MM.1S (cell line): ENCODE measurements around the gene TROAP.
A peak's percentile ranks its signal among the peaks of the same experiment; 100 is the strongest.

Experiments
- DNase-seq: peaks from one replicate; pipeline ENCODE4 v3.0.0-alpha.2; 2015
- H2AFZ ChIP-seq: fragments of 300-600 bp; sonication (generic); 2 replicates; pipeline ENCODE4 v1.6.0; 2016; ENCODE audit warnings: antibody characterized with exemption, low read length
- H3F3A ChIP-seq: fragments of 300-600 bp; sonication (generic); 2 replicates; pipeline ENCODE4 v1.6.1; 2016; ENCODE audit warnings: mild to moderate bottlenecking, antibody characterized with exemption, low read length, moderate library complexity, mixed read lengths; ENCODE audit not compliant: insufficient read depth
- H3K27ac ChIP-seq: fragments of 300-600 bp; sonication (generic); 2 replicates; pipeline ENCODE4 v1.5.1; 2016; ENCODE audit warnings: mild to moderate bottlenecking, low read length
- H3K27me3 ChIP-seq: fragments of 300-600 bp; sonication (generic); replicated peaks from 2 replicates; pipeline ENCODE4 v1.6.0; 2016; ENCODE audit warnings: low read length; ENCODE audit not compliant: insufficient read depth
- H3K36me3 ChIP-seq: fragments of 300-600 bp; sonication (generic); replicated peaks from 2 replicates; pipeline ENCODE4 v1.6.1; 2016; ENCODE audit warnings: mild to moderate bottlenecking, low read length, mixed read lengths; ENCODE audit not compliant: insufficient read depth
- H3K4me1 ChIP-seq: fragments of 300-600 bp; sonication (generic); 2 replicates; pipeline ENCODE4 v1.6.1; 2016; ENCODE audit warnings: low read length, mixed read lengths
- H3K4me2 ChIP-seq: fragments of 300-600 bp; sonication (generic); 2 replicates; pipeline ENCODE4 v1.6.0; 2016; ENCODE audit warnings: low read depth, low read length
- H3K4me3 ChIP-seq: fragments of 300-600 bp; sonication (generic); 2 replicates; pipeline ENCODE4 v1.5.1; 2016; ENCODE audit warnings: low read length, mixed read lengths
- H3K79me2 ChIP-seq: fragments of 300-600 bp; sonication (generic); 2 replicates; pipeline ENCODE4 v1.6.1; 2016; ENCODE audit warnings: mixed run types, low read length, mixed read lengths
- H3K9ac ChIP-seq: fragments of 300-600 bp; sonication (generic); 2 replicates; pipeline ENCODE4 v1.6.1; 2016; ENCODE audit warnings: low read length, mixed read lengths
- H3K9me2 ChIP-seq: fragments of 300-600 bp; sonication (generic); replicated peaks from 2 replicates; pipeline ENCODE4 v1.6.1; 2016; ENCODE audit warnings: mild to moderate bottlenecking, low read length, mixed read lengths; ENCODE audit not compliant: insufficient read depth
- H3K9me3 ChIP-seq: fragments of 300-600 bp; sonication (generic); replicated peaks from 2 replicates; pipeline ENCODE4 v1.6.1; 2016; ENCODE audit warnings: mild to moderate bottlenecking, low read length, mixed read lengths; ENCODE audit not compliant: insufficient read depth
- H4K20me1 ChIP-seq: fragments of 300-600 bp; sonication (generic); 2 replicates; pipeline ENCODE4 v1.6.1; 2016; ENCODE audit warnings: mild to moderate bottlenecking, low read length, moderate library complexity, mixed read lengths; ENCODE audit not compliant: insufficient read depth
- CTCF ChIP-seq: fragments of 300-600 bp; sonication (generic); IDR thresholded peaks from 2 replicates; pipeline ENCODE4 v1.5.1; 2016; ENCODE audit warnings: antibody characterized with exemption, low read length, mixed read lengths
- EZH2 ChIP-seq: fragments of 300-600 bp; sonication (generic); optimal IDR thresholded peaks from 2 replicates; pipeline ENCODE3; 2017; ENCODE audit warnings: low read depth, mild to moderate bottlenecking, antibody characterized with exemption, low read length, mixed read lengths
- EZH2phosphoT487 ChIP-seq: fragments of 300-600 bp; sonication (generic); IDR thresholded peaks from 2 replicates; pipeline ENCODE4 v1.6.1; 2018; ENCODE audit warnings: antibody characterized with exemption, low read length

TROAP gene

DNA sequence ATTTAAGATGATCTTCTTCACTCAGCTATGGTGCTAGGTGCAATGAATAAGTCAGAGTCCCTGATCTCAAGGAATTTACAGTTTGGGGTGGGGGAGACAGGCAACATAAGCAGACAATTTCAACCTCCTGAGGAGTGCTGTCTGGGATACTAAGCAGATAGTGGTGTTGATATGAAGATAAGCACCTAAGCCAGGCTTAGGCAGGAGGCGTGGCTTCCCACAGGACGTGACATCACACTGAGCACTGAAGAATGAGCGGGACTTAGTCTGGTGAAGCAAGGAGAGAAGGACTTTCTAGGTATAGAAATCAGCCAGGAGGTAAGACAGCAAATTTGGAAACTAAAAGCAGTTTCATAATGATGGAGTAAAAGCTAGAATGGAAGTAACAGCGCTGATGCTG lies 21.3 kb upstream of the TROAP start:
- Histone ChIP-seq H3K36me3 (no peaks in the 10 kb centered on the region), H3K79me2 (no peaks in the 10 kb centered on the region), H3K9me2 (no peaks in the 10 kb centered on the region), H3K4me3 (no peak overlapping the region), H3K4me2 (no peak overlapping the region), H3K9ac (no peak overlapping the region), H4K20me1 (no peaks in the 10 kb centered on the region), H3K4me1 (peaks cover 5% of the 10 kb centered on the region; the same call in 1 of the 2 replicates), H3F3A (no peaks in the 10 kb centered on the region), H3K27me3 (peaks cover 18% of the 10 kb centered on the region), H3K27ac (no peak overlapping the region), H2AFZ (peak overlapping the region; percentile 56), H3K9me3 (no peaks in the 10 kb centered on the region)
- no peak for TF ChIP-seq EZH2phosphoT487
- no peak for TF ChIP-seq CTCF
- TF ChIP-seq EZH2, result no peak
- DNase-seq, result no peak

- H3K9me2 ChIP-seq, result no peaks in the 10 kb centered on the region
- no peak overlapping the region for H2AFZ ChIP-seq
- H3K4me1 ChIP-seq, result no peaks in the 10 kb centered on the region; the same call in 1 of the 2 replicates
- H3K4me2 ChIP-seq, result no peak overlapping the region
- TF ChIP-seq EZH2phosphoT487 (no peak), CTCF (no peak)
- no peak overlapping the region for H3K4me3 ChIP-seq
- H3K9me3 ChIP-seq, result no peaks in the 10 kb centered on the region
- no peaks in the 10 kb centered on the region for H4K20me1 ChIP-seq
- no peaks in the 10 kb centered on the region for H3F3A ChIP-seq
- no peak overlapping the region for H3K9ac ChIP-seq
- H3K27me3 ChIP-seq, result no peaks in the 10 kb centered on the region
- DNase-seq, result no peak
- H3K36me3 ChIP-seq, result no peaks in the 10 kb centered on the region
- no peak overlapping the region for H3K27ac ChIP-seq
- no peaks in the 10 kb centered on the region for H3K79me2 ChIP-seq
Observed at GRCh38 chr12:49304161-49304560, 18.9 kb upstream of the TROAP start.

GRCh38 chr12:49305762-49306510 lies 17.1 kb upstream of the TROAP start:
- Histone ChIP-seq H3F3A (no peaks in the 10 kb centered on the region), H3K27me3 (no peaks in the 10 kb centered on the region), H3K4me2 (no peak overlapping the region), H2AFZ (no peak overlapping the region), H3K9me2 (no peaks in the 10 kb centered on the region), H4K20me1 (no peaks in the 10 kb centered on the region), H3K4me3 (no peak overlapping the region), H3K36me3 (no peaks in the 10 kb centered on the region), H3K9me3 (no peaks in the 10 kb centered on the region), H3K79me2 (no peaks in the 10 kb centered on the region), H3K4me1 (no peaks in the 10 kb centered on the region; the same call in 1 of the 2 replicates), H3K9ac (no peak overlapping the region), H3K27ac (no peak overlapping the region)
- no peak for DNase-seq
- TF ChIP-seq EZH2phosphoT487 (no peak), EZH2 (no peak), CTCF (no peak)
